Measurements from ENCODE around the gene EHD3.

EHD3 gene

DNA sequence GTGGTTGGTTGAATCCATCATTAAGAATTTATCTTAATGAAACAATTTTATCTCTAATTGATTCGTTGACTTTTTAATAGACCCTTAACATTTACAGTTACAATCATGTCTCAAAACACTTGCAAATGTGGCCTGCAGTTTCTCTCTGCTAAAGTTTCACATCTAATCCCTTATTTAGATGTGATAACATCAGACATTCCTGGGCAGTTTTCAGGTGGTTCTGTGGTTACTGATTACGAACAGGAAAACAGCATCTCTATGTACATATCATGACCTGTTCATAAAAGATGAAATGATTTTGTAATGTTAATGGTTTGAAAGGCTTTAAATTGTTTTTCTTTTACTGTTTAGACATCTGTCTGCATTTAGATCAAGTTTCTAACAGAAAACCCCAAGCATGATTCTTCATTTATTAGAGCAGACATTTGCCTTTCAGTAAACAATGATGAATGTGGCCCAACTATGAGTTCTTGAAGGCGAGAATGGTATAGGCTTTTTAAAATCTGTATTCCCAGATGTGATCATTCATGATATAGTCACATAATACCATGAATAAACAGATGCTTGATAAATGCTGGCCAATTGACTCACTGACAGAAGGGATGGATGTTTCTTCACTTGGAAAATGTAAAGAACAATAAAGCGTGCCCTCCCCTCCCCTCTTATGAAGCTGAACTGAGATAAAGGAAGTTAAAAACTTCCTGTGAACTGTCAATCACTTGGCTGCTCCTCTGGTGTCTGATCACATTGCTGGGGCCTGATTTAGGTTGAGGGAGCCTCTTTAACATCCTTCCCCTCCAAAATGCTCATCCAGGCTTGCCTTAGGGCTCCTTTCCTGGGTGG, 20.1 kb upstream of the EHD3 start:
- no peak for DNase-seq

- no peak for DNase-seq
Measured at GRCh38 chr2:31214444-31214915, 19.5 kb upstream of the EHD3 start.

- DNase-seq: no peak
Measured at GRCh38 chr2:31216734-31217133, 17.2 kb upstream of the EHD3 start.

DNA sequence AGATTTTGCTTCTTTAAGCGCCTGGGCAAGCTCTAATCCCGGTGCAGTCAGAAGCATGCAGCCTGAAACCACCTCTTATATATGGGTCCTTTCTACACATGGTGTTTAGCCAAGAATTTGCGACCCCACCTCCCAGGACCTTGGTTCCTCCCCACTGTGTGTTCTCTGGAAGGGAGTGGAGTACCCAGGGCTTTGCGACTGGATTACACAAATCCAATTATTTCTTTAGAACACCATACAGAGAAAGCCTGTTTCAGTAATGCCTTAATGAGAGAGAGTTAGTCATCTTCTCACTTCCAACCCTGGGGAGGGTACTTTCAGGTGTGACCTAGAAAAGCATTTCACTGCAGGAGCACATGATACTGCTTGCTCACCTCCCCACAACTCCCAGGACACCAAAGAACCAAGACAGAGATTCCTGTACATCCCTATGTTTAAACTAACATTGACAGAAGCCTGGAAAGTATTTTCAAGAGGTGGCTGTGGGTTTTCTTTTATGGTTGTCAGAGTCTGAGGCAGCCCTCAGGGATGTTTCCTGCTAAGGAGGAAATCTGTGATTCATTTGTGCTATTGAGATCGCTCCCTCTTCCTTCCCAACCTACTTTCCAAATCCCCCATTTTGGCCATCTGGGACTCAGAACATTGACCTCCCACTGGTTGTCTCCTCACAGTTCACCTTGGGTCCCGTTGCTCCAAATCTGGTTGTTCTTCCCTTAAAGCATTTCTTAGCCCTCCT, 16.3 kb upstream of the EHD3 start, which contains the start of gene CAPN14:
Gene CAPN14 (minus strand): TSS at position 51 of the 736 bp plus-strand sequence. CDS start 12,068 bp downstream, outside the sequence.
- no peak for DNase-seq

GRCh38 chr2:31219131-31219969, 14.6 kb upstream of the EHD3 start:
- no peak for DNase-seq

- DNase-seq: no peak
Measured at GRCh38 chr2:31221544-31221943, 12.4 kb upstream of the EHD3 start.

- DNase-seq: no peak
Measured at GRCh38 chr2:31222071-31222470, 11.9 kb upstream of the EHD3 start.

DNA sequence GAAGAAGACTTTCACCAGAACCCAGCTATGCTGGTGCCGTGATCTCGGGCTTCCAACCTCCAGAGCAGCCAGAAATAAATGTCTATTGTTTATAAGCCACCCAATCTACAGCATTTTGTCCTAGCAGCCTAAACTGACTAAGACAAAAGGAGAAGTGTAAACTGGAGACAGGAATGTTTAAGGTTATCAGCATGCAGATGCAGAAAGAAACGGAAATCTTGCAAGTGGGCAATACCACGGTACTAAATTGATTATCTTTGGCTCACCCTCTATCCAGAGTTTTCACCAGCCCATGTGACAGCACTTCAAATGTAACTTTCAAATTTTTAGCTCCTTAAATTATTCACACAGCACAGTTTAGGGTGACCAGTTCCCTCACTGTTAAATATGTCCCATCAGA, 10.9 kb upstream of the EHD3 start:
- no peak for DNase-seq

GRCh38 chr2:31223749-31224148, 10.2 kb upstream of the EHD3 start:
- DNase-seq: no peak

GRCh38 chr2:31226266-31226665, 7.7 kb upstream of the EHD3 start:
- no peak for DNase-seq

DNA sequence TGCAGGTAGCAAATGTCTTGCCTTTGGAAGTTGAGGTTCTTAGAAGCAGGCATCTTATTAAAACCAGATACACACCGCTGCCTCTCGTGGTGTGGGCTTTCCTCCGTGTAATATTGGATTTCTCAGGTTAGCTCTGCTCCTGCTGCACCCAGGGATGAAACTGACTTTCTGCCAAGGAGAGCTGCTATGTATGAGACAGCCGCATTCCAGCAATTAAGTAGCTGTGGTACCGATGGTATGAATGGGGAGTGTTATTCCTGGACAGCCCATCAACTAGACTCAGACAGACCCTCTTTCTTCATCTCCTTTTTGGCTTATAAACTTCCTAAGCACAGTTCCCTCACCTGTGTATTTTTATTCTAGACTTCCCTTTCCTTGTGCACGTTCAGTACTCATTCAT, 6.8 kb upstream of the EHD3 start:
- DNase-seq: no peak

DNA sequence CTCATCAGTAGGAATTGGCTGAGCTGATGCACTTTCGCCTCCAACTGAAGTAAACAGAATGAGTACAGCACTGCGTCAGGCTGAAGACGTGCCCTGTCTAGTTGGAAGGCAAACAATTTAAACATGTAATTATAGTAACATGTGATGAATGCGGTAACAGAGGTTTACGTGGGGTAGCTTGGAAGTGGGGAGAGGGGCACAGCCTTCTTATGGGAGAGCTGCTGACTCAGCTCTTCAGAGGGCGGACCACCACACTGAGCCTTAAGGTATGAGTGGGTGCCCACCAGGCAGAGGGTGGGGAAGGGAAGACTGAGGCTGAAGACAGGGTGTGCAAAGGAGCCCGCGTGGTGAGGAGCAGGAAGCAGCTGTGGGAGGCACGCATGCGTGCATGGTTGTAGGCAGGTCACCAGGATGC, 6.2 kb upstream of the EHD3 start:
- no peak for DNase-seq

DNA sequence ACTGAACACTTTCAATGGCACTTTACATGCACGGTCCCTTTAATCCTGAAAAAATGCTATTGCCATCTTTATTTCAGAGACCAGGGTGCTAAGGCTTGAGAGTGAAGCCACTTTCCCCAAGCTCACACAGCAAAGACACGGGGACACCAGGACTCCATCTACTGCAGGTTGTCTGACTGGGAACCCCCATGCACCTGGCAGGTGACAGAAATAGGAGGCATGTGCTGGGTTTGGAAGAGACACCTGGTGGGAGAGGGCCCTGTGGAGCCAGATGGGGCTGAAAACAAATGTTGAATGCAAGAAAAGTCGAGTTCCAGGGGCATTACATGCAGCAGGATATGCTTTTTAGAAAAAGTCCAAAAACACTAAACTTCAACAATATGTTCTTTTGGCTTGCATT, 5.2 kb upstream of the EHD3 start:
- no peak for DNase-seq

GRCh38 chr2:31230751-31231150, 3.2 kb upstream of the EHD3 start:
- no peak for DNase-seq

- no peak for DNase-seq
Measured at GRCh38 chr2:31231571-31232302, 2.2 kb upstream of the EHD3 start.

DNA sequence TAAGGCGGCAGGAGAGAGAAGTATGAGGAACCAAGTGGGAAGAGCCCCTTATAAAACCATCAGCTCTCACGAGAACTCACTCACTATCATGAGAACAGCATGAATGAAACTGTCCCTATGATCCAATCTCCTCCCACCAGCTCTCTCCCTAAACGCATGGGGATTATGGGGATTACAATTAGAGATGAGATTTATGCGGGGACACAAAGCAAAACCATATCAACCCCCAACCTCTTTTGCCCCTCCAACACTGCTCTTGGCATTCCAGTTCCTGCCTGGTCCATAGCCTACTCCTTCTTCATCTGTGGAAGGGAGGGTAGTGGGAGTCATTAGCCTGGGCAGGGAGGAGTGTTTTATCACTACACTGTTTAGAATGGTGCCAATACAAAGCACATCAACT, 1.4 kb upstream of the EHD3 start:
- no peak for DNase-seq

GRCh38 chr2:31233231-31233630, 721 bp upstream of the EHD3 start:
- DNase-seq: no peak

DNA sequence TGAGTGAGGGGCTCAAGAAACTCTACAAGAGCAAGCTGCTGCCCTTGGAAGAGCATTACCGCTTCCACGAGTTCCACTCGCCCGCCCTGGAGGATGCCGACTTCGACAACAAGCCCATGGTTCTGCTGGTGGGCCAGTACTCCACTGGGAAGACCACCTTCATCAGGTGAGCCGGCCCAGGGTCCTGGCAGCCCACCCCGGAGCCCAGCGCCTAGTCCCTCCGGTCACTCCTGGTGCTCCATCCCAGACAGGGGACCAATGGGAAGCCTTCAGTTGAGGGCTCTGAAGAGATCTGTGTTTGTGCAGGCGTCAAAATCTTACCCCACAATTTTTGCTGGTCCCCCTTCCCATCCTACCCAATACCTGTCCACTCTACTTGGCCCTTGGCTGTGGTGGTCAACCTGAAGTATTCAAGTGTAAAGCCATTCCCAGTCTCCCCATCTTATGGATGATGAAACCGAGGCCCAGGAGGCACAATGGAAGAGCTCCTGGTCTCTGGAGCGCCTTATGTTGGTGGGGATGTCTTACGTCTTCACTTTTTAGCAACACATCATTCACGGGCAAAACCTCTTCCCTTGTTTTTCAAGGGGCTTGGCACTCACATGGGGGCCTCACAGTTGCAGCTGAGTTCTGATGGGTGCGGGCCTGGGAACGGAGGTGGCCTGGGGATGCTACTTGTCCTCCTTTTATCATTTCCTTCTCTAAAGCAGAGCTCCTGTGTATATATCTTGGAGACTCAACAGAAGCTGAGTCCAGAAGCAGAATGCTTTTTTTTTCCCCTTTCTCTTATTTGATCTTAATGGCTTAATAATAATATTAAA, 941 bp downstream of the EHD3 start:
- DNase-seq: no peak

DNA sequence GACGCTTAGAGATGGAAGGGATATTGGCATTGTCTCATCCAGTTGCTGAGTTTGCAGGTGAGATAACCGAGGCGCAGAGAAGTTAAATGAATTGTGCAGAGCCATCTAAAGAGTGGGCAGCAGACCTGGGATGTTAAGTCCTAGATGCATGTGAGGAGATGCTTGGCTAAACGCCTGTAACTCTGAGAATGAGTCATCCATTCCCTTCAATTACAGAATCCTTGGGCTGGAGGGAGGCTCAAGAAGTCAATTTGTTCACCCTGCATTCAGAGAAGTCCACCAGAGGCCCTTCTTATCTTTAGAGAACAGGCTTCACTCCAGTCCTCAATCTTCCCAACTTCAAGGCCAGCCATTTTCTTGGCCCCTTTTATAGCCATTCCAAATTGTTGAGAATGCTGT, 1.6 kb downstream of the EHD3 start:
- DNase-seq: no peak

DNA sequence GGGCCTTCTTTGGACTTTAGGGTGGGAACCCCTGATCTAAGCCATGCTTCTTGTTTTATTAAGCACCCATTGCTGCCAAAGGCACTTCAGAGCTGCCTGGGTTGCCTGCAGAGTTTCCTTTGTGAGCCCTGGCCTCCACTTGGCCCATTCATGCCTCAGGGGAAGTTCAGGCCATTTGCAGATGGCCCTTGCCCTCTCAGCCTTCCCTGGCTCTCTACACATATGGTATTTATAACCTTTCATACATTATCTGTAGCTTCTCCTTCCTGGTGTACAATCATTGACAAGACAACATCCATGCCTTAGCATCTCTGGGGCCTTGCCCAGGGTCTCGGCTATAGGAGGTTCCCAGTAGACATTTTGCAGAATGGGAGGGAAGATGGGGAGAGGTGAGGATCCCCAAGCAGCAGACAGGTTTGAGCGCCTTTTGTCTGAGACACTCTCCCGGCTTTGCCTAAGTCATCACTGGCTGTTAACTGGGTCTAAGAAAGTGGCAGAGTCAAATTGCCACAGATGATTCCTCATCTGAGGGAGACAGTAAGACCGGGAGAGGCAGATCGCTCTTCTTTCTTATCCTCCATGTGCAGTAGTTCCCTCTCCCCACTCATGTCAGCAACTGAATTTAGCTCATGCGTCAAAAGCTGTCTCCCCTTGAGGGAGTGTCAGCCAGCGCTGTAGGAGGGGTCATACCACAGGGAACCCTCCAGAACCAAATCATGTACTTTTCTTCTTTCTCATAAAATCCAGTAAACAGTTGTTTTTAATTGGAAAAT, 2.7 kb downstream of the EHD3 start:
- DNase-seq: no peak
